SK-N-SH treated with all-trans-retinoic acid at 6 μM for 48 hours (cell line): ENCODE data around the gene TASOR.

Experiments
- ATAC-seq: fragments of 200-7000 bp; cut with Tn5 transposase; 3 replicates; pipeline ENCODE4 v1.9.1; 2020; ENCODE audit warnings: mild to moderate bottlenecking, moderate library complexity
- BACH2 ChIP-seq: fragments of 250-450 bp; sonication (Bioruptor Pico); IDR thresholded peaks from 2 replicates; pipeline ENCODE4 v1.9.0; 2021; ENCODE audit warnings: mild to moderate bottlenecking, borderline replicate concordance
- CSDC2 ChIP-seq: fragments of 250-450 bp; sonication (Bioruptor Pico); IDR thresholded peaks from 2 replicates; pipeline ENCODE4 v1.5.0; 2020; ENCODE audit warnings: mild to moderate bottlenecking, moderate library complexity
- ESRRG ChIP-seq: fragments of 250-450 bp; sonication (Bioruptor Pico); IDR thresholded peaks from 2 replicates; pipeline ENCODE4 v1.6.1; 2021; ENCODE audit warnings: mild to moderate bottlenecking
- GLIS3 ChIP-seq: fragments of 250-450 bp; sonication (Bioruptor Pico); IDR thresholded peaks from 2 replicates; pipeline ENCODE4 v1.5.0; 2020; ENCODE audit warnings: mild to moderate bottlenecking, moderate library complexity
- OSR1 ChIP-seq: fragments of 250-450 bp; sonication (Bioruptor Pico); IDR thresholded peaks from 2 replicates; pipeline ENCODE4 v1.8.0; 2022; ENCODE audit warnings: moderate library complexity, mild to moderate bottlenecking, inconsistent platforms
- PATZ1 ChIP-seq: fragments of 250-450 bp; sonication (Bioruptor Pico); IDR thresholded peaks from 2 replicates; pipeline ENCODE4 v1.8.0; 2020; ENCODE audit warnings: mild to moderate bottlenecking, moderate library complexity, borderline replicate concordance
- POU6F1 ChIP-seq: fragments of 250-450 bp; sonication (Bioruptor Pico); IDR thresholded peaks from 2 replicates; pipeline ENCODE4 v1.8.0; 2021; ENCODE audit warnings: low read depth, mild to moderate bottlenecking, moderate library complexity, borderline replicate concordance
- RARB ChIP-seq: fragments of 250-450 bp; sonication (Bioruptor Pico); IDR thresholded peaks from 2 replicates; pipeline ENCODE4 v1.8.0; 2021; ENCODE audit warnings: mild to moderate bottlenecking, moderate library complexity
- SNAI2 ChIP-seq: fragments of 250-450 bp; sonication (Bioruptor Pico); IDR thresholded peaks from 2 replicates; pipeline ENCODE4 v1.5.0; 2020; ENCODE audit warnings: mild to moderate bottlenecking, moderate library complexity
- TOX ChIP-seq: fragments of 250-450 bp; sonication (Bioruptor Pico); IDR thresholded peaks from 2 replicates; pipeline ENCODE4 v1.8.0; 2021; ENCODE audit warnings: mild to moderate bottlenecking, moderate library complexity, borderline replicate concordance
- TSHZ2 ChIP-seq: fragments of 250-450 bp; sonication (Bioruptor Pico); IDR thresholded peaks from 2 replicates; pipeline ENCODE4 v1.5.0; 2020; ENCODE audit warnings: mild to moderate bottlenecking, moderate library complexity
- ZFP30 ChIP-seq: fragments of 450-650 bp; formaldehyde crosslinking; IDR thresholded peaks from 2 replicates; pipeline ENCODE4 v1.5.0; 2022; ENCODE audit warnings: mild to moderate bottlenecking, moderate library complexity
- ZNF565 ChIP-seq: fragments of 450-650 bp; formaldehyde crosslinking; conservative IDR thresholded peaks from 2 replicates; pipeline ENCODE4 v1.5.0; 2020; ENCODE audit warnings: low read depth, mild to moderate bottlenecking, moderate library complexity
- ZNF70 ChIP-seq: fragments of 450-650 bp; formaldehyde crosslinking; IDR thresholded peaks from 2 replicates; pipeline ENCODE4 v1.5.0; 2020; ENCODE audit warnings: mild to moderate bottlenecking, moderate library complexity
- TF ChIP-seq, protein P1 (sequence below): fragments of 250-450 bp; sonication (Bioruptor Pico); IDR thresholded peaks from 2 replicates; pipeline ENCODE4 v1.5.1; 2021; ENCODE audit warnings: mild to moderate bottlenecking, moderate library complexity
- TF ChIP-seq, protein P2 (sequence below): fragments of 250-450 bp; sonication (Bioruptor Pico); IDR thresholded peaks from 2 replicates; pipeline ENCODE4 v1.5.1; 2020; ENCODE audit warnings: low read depth, mild to moderate bottlenecking, moderate library complexity

The TASOR gene

DNA sequence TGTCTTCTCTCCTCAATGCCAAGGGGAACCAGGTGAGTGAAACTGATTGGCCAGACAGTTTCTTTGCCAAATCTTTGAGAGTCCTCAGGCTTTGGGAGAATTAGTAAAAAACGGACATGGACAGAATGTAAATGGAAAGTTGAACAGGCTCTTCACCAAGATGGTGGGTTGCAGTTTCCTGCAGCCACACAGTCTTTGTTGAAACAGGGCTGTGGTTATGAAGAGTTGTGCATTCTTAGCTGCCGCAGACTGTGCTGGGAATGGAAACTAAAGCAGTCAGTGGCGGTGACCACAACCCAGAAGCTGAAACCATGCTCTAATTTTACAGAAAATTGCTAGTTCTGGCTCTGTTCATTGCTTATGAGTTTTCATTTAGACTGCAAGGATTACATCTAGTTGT, 42.1 kb upstream of the TASOR start:
- TF ChIP-seq, protein P1, sequence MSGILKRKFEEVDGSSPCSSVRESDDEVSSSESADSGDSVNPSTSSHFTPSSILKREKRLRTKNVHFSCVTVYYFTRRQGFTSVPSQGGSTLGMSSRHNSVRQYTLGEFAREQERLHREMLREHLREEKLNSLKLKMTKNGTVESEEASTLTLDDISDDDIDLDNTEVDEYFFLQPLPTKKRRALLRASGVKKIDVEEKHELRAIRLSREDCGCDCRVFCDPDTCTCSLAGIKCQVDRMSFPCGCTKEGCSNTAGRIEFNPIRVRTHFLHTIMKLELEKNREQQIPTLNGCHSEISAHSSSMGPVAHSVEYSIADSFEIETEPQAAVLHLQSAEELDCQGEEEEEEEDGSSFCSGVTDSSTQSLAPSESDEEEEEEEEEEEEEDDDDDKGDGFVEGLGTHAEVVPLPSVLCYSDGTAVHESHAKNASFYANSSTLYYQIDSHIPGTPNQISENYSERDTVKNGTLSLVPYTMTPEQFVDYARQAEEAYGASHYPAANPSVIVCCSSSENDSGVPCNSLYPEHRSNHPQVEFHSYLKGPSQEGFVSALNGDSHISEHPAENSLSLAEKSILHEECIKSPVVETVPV (CRISPR knock-in tag), result no peak
- TF ChIP-seq SNAI2 (CRISPR knock-in tag), result no peak
- no peak for TF ChIP-seq ZNF70
- TF ChIP-seq ZFP30 (CRISPR knock-in tag), result no peak
- no peak for TF ChIP-seq OSR1
- TF ChIP-seq PATZ1, result no peak
- TF ChIP-seq, protein P2, sequence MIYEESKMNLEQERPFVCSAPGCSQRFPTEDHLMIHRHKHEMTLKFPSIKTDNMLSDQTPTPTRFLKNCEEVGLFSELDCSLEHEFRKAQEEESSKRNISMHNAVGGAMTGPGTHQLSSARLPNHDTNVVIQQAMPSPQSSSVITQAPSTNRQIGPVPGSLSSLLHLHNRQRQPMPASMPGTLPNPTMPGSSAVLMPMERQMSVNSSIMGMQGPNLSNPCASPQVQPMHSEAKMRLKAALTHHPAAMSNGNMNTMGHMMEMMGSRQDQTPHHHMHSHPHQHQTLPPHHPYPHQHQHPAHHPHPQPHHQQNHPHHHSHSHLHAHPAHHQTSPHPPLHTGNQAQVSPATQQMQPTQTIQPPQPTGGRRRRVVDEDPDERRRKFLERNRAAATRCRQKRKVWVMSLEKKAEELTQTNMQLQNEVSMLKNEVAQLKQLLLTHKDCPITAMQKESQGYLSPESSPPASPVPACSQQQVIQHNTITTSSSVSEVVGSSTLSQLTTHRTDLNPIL (CRISPR knock-in tag), result no peak
- no peak for TF ChIP-seq TOX (CRISPR knock-in tag)
- TF ChIP-seq TSHZ2 (CRISPR knock-in tag), result no peak
- TF ChIP-seq RARB (CRISPR knock-in tag), result no peak
- no peak for TF ChIP-seq CSDC2 (CRISPR knock-in tag)
- no peak for TF ChIP-seq POU6F1 (CRISPR knock-in tag)
- no peak for TF ChIP-seq ZNF565 (CRISPR knock-in tag)
- no peak for TF ChIP-seq GLIS3 (CRISPR knock-in tag)
- no peak for ATAC-seq

DNA sequence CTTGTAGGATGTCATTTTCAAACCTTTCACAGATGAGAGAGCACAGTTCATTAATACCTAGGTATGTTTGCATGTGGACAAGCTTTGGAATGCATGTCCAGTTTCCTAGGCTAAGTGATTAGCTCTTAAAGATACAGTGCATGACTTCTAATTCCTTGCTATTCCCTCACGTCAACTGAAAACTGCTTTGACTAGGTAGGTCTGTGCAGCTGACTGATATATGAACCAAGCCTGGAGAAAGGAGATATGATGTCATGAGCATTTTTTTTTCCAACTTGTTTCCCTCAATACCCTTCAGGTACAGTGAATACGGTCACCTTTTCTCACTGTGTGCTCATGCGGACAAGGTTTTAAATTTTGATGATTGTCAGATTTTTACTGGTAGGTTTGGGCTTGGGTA, 41.6 kb upstream of the TASOR start:
- TF ChIP-seq ESRRG (CRISPR knock-in tag) (no peak), ZNF565 (CRISPR knock-in tag) (no peak), PATZ1 (no peak), BACH2 (CRISPR knock-in tag) (no peak), ZFP30 (CRISPR knock-in tag) (no peak), RARB (CRISPR knock-in tag) (no peak), OSR1 (no peak), CSDC2 (CRISPR knock-in tag) (no peak), POU6F1 (CRISPR knock-in tag) (no peak)
- TF ChIP-seq, protein P1 (CRISPR knock-in tag), result no peak
- no peak for ATAC-seq
